ENCODE results near the gene NLE1. TPM values are rescaled to one million over a fixed set of nuclear protein-coding genes. Genes with fewer than 3 reads are reported as not detected.

NLE1 gene
- total RNA-seq, 1 donor from 2014 or later: 23.8 TPM

DNA sequence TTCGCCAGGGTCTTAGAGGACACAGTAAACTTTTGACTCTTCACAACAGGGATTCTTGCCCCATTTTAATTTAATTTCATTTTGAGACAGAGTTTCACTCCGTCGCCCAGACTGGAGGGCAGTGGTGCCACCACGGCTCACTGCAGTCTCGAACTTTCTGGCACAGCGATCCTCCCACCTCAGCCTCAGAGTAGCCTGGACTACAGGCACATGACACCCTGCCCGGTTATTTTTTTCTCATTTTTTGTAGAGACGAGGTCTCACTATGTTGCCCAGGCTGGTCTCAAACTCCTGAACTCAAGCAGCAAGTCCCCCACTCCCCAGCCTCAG lies 329 bp upstream of the NLE1 start:
- Mint-ChIP-seq H3K27me3 (ENCODE audit: low read depth) (peaks cover 4% of the 10 kb centered on the region), H3K9me3 (no peaks in the 10 kb centered on the region), H3K36me3 (peaks cover 5% of the 10 kb centered on the region), H3K4me1 (peaks cover 7% of the 10 kb centered on the region), H3K4me3 (peak overlapping the region; percentile 79), H3K27ac (no peak overlapping the region)
- TF ChIP-seq CTCF (IDR thresholded peaks at IDR 0.05; ENCODE audit: unreplicated experiment): peak; percentile 21
- no peak for DNase-seq (ENCODE audit: low spot score in 2 of 2, unreplicated experiment in 2 of 2)

GRCh38 chr17:35138218-35138617 lies 3.9 kb downstream of the NLE1 start:
- H3K36me3 Mint-ChIP-seq: peaks cover 27% of the 10 kb centered on the region
- H3K27ac Mint-ChIP-seq: no peak overlapping the region
- TF ChIP-seq CTCF (IDR thresholded peaks at IDR 0.05; ENCODE audit: unreplicated experiment): no peak
- no peaks in the 10 kb centered on the region for H3K9me3 Mint-ChIP-seq
- H3K27me3 Mint-ChIP-seq (ENCODE audit: low read depth): no peaks in the 10 kb centered on the region
- H3K4me3 Mint-ChIP-seq: no peak overlapping the region
- peaks cover 7% of the 10 kb centered on the region for H3K4me1 Mint-ChIP-seq
- no peak for DNase-seq (ENCODE audit: low spot score in 2 of 2, unreplicated experiment in 2 of 2)

DNA sequence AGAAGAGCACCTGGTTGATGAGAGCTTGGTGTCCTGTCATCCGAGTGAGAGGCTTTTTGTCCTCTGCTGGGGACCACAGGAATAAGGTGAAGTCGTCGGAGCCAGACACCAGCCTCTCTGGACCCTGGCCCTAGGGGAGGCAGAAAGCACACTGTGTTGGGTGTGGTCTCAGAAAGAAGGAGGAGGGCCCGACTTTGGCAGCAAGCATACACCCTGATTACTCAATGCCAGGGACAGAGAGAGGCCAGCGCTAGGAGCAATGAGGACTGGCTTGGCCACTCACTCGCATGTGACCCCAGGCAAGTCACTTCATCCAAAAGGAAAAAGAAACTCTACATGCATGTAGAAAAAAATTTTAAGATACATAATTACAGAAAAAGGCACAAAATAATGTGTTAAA lies 6.8 kb downstream of the NLE1 start:
- Mint-ChIP-seq H3K4me3 (no peak overlapping the region), H3K4me1 (no peaks in the 10 kb centered on the region), H3K9me3 (no peaks in the 10 kb centered on the region), H3K27me3 (ENCODE audit: low read depth) (no peaks in the 10 kb centered on the region), H3K36me3 (peaks cover 34% of the 10 kb centered on the region), H3K27ac (no peak overlapping the region)
- no peak for TF ChIP-seq CTCF (IDR thresholded peaks at IDR 0.05; ENCODE audit: unreplicated experiment)
- DNase-seq (ENCODE audit: low spot score in 2 of 2, unreplicated experiment in 2 of 2): no peak

- peaks cover 31% of the 10 kb centered on the region for H3K36me3 Mint-ChIP-seq
- DNase-seq (ENCODE audit: low spot score in 2 of 2, unreplicated experiment in 2 of 2): no peak
- no peak for TF ChIP-seq CTCF (IDR thresholded peaks at IDR 0.05; ENCODE audit: unreplicated experiment)
- no peaks in the 10 kb centered on the region for H3K4me1 Mint-ChIP-seq
- no peaks in the 10 kb centered on the region for H3K9me3 Mint-ChIP-seq
- H3K27me3 Mint-ChIP-seq (ENCODE audit: low read depth): no peaks in the 10 kb centered on the region
- no peak overlapping the region for H3K27ac Mint-ChIP-seq
- H3K4me3 Mint-ChIP-seq: no peak overlapping the region
Measured at GRCh38 chr17:35132816-35133550, 9.1 kb downstream of the NLE1 start.

GRCh38 chr17:35132099-35132498 lies 10.0 kb downstream of the NLE1 start:
- H3K36me3 Mint-ChIP-seq: peaks cover 29% of the 10 kb centered on the region
- no peak overlapping the region for H3K27ac Mint-ChIP-seq
- no peaks in the 10 kb centered on the region for H3K4me1 Mint-ChIP-seq

More at GRCh38 chr17:35132099-35132498, 10.0 kb downstream of the NLE1 start:
- Mint-ChIP-seq H3K9me3 (no peaks in the 10 kb centered on the region), H3K4me3 (no peak overlapping the region), H3K27me3 (ENCODE audit: low read depth) (no peaks in the 10 kb centered on the region)
- no peak for DNase-seq (ENCODE audit: low spot score in 2 of 2, unreplicated experiment in 2 of 2)
- no peak for TF ChIP-seq CTCF (IDR thresholded peaks at IDR 0.05; ENCODE audit: unreplicated experiment)
